NCI-H82 (cell line): ENCODE data around the gene GOLGA3.
A peak's percentile ranks its signal among the peaks of the same experiment; 100 is the strongest.
"Not testable (repeated sequence)": the region's sequence is repeated elsewhere in the genome, so short reads cannot be mapped to it uniquely, and the experiment has no call there.

Source experiments
- DNase-seq: peaks from one replicate; lab custom pipeline; 2025; lab: John Stamatoyannopoulos, UW

The GOLGA3 gene

DNA sequence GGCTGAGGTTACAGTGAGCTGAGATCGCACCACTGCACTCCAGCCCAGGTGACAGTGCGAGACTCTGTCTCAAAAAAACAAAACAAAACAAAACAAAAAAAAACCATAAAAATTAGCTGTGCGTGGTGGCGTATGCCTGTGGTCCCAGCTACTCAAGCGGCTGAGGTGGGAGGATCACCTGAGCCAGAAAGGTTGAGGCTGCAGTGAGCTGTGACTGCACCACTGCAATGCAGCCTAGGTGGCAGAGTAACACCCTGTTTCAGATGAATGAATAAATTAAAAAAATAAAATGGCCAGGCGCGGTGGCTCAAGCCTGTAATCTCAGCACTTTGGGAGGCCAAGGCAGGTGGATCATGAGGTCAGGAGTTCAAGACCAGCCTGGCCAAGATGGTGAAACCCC is 75.0 kb downstream of the GOLGA3 start:
- DNase-seq, result not testable (repeated sequence)

- DNase-seq, result no peak
Measured at GRCh38 chr12:132748319-132748718, 80.3 kb downstream of the GOLGA3 start.

- DNase-seq, result no peak
Measured at GRCh38 chr12:132747896-132748295, 80.8 kb downstream of the GOLGA3 start.

DNA sequence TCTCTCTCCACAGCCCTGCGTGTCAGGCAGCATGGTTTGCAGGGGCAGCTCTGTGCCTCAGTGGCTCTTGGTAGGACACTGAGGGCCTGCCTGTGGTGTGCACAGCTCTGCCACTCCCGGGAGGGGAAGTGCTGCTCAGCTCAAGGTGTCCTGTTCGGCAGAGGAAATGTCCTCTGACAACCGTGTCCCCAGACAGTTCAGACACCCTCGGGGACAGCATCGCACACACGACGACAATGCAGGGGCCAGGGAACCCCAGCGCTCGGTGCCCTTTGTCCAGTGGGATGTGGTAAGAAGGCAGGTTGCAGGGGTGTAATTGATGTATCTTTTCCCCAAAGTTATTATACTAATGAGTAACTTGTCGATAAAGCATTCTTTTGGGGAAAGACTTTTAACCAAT is 81.3 kb downstream of the GOLGA3 start:
- no peak for DNase-seq

DNA sequence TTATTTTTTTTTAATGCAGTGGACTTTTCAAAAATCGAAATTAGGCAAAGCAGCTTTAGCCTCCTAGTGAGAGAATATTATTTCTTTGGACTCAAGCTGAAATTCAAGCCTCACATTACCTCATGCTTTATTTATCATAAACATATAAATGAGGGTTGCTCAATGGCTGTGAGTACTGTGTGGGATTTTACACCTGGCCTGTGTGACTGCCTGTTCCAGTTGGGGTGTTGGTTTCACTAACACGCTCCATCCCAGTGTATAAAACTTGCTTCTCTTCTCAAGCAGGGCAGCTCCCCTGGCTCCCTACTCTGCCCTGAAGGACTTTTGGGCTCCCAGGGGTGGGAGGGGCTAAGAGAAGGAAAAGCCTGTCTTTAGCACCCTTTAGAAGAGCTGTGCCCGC is 82.1 kb downstream of the GOLGA3 start:
- DNase-seq, result no peak

DNA sequence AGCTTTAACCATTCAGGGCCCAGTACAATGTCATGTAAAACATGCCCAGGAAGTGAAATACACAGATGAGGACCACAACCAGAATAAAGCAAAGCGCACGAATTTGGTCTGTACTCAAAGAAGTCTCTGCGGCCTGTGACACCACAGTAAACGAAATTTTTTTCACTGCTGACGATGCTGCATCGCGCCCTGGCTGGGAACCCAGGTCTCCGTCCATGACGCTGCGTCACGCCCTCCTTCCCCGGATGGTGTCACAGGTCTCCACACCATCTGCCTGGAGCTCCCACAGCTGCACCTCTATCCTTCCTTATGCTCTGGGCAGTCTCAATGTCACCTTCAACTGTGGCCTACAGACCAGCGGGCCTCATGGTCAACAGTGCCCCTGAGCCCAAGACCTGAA is 84.8 kb downstream of the GOLGA3 start:
- no peak for DNase-seq

GRCh38 chr12:132741620-132742019 is 87.0 kb downstream of the GOLGA3 start:
- no peak for DNase-seq

- no peak for DNase-seq
Measured at GRCh38 chr12:132740652-132741051, 88.0 kb downstream of the GOLGA3 start.

DNA sequence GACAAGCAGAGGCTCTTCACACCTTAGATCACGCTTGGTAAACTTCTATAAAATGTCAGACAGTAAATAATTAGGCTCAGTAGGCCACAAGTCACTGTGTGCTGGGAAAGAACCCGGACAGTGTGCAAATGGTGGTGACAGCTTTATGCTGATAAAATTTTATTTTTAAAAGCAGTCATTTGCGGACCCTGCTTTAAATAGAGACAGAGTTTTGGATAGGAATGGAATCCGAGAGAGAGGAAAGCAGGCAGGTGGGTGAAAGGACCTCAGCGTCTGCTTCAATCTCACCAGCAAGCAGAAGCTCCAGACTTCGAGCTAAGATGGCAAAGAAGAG is 88.4 kb downstream of the GOLGA3 start:
- DNase-seq, result no peak

DNA sequence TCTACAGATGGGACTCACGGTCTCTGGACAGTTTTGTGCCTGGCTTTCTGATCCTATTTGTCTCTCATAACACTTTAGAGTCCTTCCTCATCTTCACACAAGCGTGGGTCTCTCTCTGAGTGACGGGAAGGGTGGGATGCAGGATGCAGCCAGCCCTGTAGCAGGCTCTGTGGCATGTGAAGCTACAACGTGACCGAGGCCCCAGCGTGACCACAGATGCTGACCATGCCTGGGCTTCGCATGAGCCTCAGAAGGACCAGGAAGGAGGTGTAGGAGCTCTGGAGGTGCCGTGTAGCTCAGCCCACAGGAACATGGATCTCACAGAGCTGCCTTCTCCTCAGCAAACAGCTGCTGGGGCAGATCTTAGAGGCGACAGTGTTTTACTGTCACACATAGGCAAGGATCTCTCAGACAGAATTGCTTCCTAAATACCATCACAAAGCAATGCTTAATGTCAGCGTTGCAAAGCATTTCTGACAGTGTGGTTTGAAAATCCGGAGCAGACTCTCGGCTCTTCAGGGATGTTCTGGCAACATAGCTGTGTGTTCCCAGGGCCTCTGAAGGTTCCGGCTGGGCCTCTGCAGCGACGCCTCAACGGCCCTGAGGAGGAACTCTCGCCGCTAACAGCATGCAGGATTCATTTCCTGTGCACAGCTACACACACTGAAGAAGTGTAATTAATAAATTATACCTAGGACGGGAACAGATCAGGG is 88.9 kb downstream of the GOLGA3 start:
- no peak for DNase-seq

GRCh38 chr12:132736913-132737312 is 91.8 kb downstream of the GOLGA3 start:
- no peak for DNase-seq

DNA sequence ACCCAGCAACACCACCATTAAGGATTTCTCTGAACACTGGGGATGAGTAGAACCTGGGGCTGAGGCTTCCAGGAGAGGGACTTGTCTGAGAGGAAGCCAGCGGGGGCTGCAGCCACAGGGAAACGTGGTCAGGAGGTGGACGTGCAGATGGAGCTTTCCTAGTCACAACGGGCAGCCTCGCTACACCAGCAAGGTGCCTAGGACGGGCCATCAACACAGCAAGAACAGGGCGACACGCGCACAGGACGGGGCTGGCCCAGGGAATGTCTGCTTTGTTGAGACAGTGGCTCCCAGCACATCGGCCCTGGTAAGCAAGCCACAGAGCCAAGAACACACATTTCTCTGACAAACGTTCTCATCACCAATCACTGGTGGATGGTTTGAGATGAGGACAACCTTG is 92.3 kb downstream of the GOLGA3 start:
- no peak for DNase-seq

- DNase-seq, result no peak
Measured at GRCh38 chr12:132735496-132735895, 93.2 kb downstream of the GOLGA3 start.

DNA sequence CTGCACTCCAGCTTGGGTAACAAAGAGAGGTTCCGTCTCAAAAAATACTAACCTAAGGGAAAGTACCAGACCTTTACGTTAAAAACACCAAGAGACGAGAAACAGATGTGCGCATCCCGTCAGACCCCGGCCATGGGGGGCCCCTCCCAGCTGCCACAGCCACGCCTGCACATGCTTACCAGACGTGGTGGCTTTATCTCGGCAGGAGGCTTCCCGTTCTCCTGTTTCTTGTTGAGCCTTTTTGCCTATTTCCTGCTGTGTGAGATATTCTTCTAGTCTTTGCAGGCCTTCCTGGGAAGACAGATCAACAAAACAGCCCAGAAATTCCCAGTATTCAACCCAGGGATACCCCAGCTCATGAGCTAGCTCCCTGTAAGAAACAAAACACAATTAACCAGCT is 94.5 kb downstream of the GOLGA3 start:
- no peak for DNase-seq

DNA sequence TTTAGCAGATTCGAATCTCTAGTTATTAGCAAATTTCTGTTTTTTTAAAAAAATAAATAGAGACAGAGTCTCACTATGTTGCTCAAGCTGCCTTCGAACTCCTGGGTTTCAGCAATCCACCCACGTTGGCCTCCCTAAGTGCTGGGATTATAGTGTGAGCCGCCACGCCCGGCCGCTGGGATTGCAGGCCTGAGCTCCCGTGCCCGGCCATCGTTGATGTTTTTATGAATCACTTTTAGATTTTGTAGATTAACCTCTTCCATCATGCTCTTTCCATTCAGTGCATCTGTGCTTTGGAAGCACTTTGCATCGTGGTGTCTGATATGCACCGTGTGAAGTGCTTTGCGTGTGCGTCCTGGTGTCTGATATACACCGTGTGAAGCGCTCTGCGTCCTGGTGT is 97.1 kb downstream of the GOLGA3 start:
- no peak for DNase-seq

GRCh38 chr12:132730353-132730752 is 98.3 kb downstream of the GOLGA3 start:
- no peak for DNase-seq

GRCh38 chr12:132729541-132730320 is 98.9 kb downstream of the GOLGA3 start:
- peak; percentile 47 for DNase-seq

GRCh38 chr12:132728502-132728901 is 100.2 kb downstream of the GOLGA3 start:
- DNase-seq, result no peak

- DNase-seq, result no peak
Measured at GRCh38 chr12:132727091-132727794, 101.4 kb downstream of the GOLGA3 start.

GRCh38 chr12:132726386-132726785 is 102.3 kb downstream of the GOLGA3 start:
- no peak for DNase-seq

GRCh38 chr12:132724506-132725241 is 104.0 kb downstream of the GOLGA3 start:
- peak; percentile 92 for DNase-seq

- DNase-seq, result no peak
Measured at GRCh38 chr12:132723764-132724140, 104.9 kb downstream of the GOLGA3 start.
